ENCODE results near the gene PCID2.

Gene PCID2

DNA sequence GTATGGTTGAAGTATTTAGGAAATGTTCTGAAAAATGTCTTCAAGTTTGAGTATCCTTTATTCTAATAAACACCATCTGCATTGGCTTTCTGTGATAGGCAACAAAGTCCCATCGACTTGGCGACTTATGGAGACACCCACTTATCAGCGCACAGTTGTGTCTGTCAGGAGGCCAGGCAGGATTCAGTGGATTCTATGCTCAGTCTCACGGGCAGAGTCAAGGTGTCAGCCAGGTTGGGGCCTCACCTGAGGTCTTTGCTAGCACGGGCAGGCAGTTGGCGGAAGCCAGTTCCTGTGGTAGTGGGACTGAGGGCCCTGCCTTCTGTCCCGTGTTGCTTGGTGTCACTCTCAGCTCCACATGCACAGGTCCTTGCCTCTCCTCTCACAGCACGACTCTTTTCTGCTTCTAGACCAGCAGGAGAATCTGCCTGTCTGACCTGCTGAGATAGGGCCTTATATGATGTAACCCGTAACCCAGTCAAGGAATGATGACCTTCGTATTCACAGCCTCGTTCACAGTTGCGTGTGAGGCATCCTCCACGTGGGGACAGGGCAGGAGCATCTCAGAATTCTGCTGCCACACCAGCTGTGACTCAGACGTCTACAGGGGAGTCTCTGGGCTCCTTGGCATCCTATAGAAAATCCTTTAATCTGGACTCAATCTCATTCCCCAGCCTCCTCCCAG is 10.9 kb upstream of the PCID2 start:
- DNase-seq: no peak

DNA sequence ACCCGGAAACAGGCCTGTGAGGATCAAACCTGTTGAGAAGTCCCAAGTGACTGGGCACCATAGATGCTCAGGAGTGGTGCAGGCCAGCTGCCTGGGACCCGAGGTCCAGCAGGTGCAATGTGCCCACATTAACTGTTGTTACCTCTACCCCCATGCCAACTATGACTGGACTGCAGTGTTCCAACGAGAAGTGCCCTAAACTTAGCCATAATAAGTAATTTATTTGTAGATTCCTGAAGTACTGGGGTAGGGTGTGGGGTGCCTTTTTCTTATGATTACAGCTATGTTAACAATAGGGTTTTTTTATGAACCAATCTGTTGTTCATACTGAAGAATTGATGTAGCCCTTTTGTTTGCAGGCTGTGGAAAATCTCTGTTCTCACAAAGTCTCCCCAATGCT is 10.1 kb upstream of the PCID2 start:
- no peak for DNase-seq

DNA sequence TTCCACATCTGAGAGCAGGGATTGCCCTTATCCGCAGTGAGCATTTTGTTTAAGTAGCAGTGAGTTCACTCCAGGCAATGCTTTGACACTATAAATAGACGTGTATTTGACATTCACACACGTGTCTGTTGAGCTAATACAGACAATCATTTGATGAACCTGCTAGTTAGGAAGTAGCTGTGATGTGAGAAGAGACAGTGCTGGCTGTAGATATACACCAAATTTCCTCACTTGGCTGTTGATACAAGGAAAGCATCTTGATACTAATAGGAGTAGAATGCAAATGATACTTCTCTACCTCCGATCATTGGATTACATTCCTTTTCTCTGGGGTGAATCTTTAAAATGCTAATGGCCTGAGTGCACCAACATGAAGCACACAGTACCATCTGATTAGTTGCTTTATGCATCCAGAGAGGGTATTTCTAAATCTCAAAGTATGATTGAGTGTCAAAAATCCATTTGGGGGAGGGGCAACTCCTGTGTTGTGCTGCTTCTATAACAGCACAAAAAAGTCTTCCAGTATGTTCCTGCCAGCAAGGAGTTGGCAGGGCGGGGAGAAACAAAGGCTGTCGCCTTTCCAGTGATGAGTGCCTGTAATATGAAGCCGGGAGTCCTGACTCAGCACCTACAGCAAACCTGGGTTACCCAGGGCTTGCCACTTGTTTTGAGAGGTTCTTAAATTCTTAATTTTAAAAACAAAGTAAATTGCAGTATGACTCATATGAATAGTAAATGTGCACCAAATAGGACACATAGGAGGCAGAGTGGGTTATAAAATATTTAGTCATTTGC is 8.0 kb upstream of the PCID2 start:
- peak in 14 of 51 donors; percentile 3 to 38 (median 20) for DNase-seq

DNA sequence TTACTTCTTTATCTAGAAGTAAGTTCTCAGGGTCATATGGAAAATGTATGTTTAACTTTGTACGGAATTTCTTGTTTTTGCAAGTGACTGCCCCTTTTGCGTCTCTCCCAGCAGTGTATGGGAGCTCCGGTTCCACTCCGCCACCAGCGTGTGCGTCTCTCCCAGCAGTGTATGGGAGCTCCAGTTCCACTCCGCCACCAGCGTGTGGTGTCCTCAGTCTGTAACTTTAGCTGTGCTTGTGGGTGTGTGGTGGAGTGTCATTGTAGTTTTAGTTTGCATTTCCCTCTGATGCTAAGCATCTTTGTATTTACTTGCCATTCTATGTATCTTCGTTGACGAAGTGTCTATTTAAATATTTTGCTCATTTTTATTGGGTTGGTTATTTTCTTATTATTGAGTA is 3.3 kb upstream of the PCID2 start:
- no peak for DNase-seq

DNA sequence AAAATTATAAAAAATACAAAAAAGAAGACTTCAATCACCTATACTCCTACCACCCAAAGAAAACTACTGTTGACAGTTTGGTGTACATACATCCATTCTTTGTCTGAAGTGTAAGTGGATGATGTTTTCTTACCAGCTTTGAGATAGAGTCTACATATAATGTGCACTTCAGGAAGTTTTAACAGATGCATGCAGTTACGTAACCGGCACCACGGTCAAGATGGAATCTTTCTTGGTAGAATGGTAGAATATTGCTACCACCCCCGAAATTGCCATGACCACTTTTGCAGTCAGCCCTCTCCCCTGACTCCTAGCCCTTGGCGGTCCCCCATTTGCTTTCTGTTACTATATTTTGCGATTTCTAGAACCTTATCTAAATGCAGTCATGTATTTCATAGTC is 2.4 kb upstream of the PCID2 start:
- no peak for DNase-seq

DNA sequence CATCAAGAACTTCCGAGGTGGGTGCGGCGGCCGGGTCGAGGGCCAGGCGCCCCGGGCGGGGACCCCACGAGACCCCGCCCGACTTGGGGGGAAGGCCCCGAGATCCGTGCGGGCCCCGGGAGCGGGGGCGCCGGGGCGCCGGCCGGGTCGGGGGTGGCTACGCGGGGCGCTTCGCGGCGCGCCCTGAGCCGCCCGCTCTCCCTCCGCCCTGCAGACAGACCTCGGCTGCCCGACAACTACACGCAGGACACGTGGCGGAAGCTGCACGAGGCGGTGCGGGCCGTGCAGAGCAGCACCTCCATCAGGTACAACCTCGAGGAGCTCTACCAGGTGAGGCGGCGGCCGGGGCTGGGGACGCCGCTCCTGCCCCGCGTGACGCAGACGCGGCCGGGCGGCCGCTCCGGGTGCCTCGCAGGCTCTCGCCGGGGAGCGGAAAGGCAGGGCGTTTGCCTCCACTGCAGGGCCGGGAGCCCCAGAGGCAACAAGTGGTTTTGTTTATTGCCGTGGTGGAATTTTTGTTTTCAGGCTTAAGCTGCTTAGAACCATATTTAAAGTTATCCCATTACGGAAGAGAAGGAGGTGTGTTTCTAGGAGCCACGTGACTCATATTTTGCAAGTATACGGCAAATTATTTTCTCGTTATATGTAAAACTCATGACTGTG is 1.4 kb upstream of the PCID2 start:
- peak in 28 of 51 donors; percentile 7 to 55 (median 29) for DNase-seq

DNA sequence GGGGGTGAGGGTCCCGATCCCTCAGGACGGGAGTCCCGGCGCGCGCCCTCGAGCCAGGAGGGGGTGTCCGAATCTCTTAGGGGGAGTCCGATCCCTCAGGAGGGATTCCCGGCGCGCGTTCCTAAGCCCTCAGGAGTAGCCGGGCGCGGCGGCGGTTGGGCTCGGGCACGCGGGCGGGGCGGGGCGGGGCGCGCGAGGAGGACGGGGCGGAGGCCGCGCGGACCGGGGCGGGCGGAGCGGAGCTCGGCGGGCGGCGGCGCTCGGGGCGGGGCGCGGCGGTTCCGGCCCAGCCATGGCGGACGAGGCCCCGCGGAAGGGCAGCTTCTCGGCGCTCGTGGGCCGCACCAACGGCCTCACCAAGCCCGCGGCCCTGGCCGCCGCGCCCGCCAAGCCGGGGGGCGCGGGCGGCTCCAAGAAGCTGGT is 878 bp upstream of the PCID2 start, which contains the start of gene CUL4A:
TSS of gene CUL4A (plus strand) at position 278 of the 423 bp plus-strand sequence. CDS start at position 293, 15 bp downstream.
- DNase-seq: peak in 46 of 51 donors; percentile 12 to 86 (median 66)

DNA sequence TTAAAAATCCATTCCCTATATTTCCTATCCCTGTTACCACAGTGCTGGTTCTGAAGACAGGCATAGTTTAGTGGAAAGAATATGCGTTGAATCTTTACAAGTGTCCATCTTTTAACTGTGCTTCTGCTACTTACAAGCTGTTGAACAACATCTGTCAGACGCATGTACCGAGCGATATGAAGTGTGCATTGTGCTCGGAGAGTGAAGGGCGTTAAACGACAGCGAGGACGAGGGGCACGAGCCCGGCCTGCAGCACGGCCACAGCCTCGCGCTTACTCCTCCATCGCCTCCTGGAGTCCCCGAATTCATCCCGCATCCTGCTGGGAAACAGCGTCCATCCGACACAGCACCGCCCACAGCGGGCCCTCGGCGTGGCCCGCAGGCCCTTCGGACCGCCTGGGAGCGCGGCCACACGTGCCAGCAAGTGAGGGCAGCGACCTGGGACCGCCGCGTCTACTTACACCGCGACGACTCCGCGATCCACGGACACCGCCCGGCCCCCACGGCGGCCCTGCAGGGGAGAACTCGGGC is 514 bp downstream of the PCID2 start:
- DNase-seq: peak in 6 of 51 donors; percentile 43 to 51 (median 48)

DNA sequence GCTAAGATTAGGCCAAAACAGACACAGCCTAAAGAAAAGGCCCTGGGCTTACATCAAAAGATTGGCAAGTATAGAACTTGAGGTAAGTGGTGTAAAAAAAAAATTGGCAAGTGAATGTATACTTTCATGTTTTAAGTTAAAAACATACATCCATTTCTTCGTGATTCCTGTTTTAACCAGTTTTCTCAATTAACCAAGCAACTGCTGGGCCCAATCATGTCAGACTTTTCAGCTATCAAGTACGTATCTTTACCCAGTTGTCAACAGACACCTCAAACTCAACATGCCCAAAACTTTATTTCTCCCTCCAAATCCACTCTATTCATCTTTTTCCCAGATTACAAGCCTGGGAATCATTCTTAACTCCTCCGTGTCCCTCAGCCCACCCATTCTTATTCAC is 1.0 kb downstream of the PCID2 start:
- DNase-seq: no peak

DNA sequence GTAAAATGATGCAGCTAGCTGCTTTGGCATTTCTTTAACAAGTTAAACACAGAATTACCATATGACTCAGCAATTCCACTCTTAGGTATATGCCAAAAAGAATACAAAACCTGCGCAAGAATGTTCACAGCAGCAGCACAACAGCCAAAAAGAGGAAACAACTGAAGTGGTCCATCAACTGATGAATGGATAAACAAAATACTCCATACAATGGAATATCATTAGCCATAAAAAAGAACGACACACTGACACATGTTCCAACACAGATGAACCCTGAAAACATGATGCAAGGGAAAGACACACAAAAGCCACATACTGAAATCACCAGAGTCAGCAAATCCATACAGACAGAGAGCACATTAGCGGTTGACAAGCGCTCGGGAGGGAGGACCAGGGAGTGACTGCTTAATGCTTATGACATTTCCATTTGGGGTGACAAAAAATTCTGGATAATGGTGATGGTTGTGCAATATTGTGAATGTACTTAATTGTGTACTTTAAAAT is 3.0 kb downstream of the PCID2 start:
- DNase-seq: no peak

DNA sequence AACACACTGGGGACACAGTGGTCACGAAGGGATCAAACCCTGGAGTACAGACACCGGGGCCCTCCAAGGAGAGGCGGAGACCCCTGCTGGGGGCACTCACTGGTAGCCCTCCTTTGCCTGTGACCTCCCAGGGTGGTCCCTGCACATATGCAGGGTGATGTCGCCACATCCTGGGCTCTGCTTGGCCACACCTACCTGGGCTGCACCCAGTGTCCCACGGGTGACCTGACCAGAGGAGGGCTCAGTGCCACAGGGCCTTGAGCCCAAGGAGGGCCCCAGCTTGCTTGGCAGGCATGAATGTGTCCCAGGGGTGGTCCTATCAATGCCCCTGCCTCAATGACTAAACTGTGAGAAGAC is 4.1 kb downstream of the PCID2 start:
- no peak for DNase-seq

DNA sequence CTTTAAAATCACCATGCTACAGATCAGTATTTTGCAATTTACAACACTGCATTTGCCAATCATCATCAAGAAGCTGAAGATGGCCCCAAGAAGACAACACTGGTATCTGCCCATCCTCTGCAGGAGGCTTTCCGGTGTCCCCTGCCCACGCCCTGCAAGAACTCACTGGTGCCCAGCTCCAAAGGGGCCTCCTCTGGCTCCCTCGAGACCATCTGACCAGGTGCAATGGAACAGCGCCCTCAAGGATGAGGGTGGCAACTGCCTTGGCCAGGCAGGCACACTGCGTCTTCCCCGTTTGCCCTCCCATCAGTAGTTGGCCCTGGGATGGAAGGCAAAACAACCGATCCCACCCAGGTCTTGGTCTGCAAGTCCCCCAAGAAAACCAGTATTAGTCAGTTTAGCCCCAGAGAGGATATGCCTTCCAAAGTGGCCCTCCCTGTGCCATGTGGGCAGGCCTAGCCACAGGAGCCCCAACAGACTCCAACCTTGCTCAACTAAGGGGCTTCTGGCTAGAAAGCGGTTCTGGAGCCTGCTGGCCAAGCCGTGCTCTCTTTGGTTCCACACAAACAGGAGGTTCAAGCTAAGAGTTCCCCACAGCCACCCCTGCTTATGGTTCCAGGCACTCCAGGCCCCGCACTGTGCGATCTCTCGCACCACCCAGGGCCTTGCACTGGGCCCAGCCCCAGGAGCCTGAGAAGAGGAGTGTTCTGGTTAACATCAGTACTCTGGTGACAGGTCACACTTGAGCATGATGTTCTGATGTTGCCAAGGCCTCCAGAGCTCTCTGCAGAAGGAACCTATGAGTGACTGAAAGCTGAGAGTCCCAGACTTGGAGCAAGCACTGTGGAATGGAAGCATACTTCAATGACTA is 4.7 kb downstream of the PCID2 start:
- DNase-seq: no peak

DNA sequence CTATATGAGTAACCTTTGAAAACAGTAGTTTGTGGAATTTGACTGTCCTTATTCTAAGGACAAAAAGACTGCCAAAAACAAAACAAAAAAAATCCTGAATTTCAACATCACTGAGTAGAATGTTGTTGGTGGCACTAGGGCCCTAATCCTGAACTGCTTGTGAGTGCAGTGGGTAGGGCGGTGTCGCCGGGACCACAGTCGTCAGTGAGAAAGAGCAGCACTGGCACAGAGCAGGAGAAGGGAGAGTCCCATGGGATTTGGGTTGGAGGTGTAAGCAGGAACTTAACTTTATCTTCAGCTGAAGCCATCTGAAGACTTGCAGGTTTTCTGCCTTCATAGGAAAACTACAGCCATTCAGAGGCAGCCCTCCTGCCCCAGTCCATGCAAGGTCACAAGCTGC is 5.6 kb downstream of the PCID2 start:
- no peak for DNase-seq

DNA sequence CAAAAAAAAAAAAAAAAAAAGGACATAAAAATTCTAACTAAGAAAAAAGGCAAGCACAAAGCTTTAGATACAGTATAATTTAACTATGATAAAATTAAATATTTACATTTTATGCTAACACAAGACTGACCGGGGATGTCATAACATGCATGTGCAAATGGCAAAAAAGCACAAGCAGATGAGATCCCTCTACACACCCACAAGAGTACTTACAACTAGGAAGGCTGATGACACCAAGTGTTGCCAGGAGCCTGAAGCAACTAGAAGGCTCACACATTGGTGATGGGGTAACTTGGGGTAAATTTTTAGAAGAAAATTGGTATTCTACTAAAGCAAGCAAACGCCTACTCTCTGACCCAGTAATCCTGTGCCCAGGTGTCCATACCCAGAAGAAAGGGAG is 6.7 kb downstream of the PCID2 start:
- no peak for DNase-seq

DNA sequence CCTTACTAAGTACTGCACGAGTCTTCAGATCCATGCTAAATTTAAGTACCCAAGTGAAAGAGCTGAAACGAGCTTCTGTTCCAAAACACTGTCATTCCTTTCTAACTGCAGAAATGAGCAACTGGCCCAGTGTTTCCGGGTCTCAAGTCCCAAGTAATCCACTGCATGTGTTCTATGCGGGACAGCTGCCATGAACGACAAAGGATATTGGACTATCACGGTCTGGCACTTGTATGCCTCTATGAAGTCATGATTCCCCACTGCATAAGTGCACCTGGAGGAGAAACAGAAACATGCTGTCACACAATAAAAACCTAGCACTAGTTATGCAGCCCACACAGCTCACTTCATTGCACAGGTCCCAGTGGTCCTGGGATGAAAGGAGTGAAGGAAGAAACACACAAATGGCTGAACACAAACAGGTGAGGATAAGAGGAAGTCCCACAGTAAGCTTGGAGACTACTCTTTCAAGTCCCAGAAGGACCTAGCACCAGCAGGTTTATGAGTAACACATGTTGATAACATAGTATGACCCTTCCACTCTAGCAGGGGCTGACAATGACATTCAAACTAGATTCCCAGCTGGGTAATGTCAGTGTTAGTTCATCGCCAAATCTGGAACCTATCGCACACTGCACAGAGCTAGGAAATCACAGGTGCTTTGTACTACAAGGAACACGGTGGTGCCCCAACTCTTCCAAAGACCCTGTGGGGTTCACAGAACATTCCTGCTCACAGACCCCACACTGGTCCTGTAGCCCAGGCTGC is 11.3 kb downstream of the PCID2 start:
- no peak for DNase-seq

DNA sequence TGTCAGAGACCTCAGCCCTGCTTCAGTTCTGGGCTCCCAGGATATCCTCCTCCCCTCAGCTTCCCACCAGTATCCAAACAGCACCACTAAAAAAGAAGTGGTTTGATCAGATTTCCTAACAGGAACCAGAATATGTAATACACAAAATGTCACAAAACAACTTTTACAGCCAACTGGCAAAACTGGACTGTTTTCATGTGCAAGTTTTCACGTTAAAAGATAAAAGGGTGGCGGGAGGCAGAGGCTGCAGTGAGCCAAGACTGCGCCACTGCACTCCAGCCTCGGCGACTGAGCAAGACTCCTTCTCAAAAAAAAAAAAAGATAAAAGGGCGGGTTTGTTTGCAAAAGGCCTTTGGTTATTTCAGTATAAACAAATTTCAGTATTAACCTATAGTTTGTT is 13.1 kb downstream of the PCID2 start:
- no peak for DNase-seq

DNA sequence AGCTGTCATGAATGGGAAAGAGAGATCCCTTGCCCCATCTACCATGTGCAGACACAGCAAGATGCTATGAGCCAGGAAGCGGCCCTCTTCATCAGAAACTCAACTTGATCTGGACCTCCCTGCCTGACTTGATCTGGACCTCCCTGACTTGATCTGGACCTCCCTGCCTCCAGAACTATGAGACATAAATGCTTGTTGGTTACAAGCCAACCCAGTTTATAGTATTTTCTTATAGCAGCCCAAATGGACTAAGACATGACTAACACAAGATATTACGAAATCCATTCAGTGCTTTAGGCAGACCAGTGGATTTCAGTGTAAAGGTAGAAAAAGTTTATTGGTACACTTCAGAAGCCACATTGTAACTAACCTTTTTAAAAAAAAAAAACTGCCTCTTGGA is 15.6 kb downstream of the PCID2 start:
- no peak for DNase-seq

DNA sequence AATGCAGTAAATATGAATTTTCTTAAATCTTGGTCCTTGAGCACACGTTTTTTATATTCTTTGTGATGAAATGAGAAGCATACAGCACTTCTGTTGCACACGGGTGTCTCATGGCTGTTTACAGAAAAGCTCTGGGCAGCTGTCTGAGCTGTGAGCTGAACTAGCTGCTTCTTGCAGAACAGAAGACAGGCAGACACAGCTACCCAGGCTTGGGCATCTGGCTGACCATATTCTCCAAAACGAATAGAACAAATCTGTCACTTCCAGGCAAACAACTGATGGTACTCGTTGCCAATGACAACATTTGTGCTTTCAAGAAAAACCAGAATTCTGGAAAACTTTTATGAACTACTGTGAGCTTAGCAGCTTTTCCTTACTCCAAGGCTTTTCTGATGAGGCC is 16.2 kb downstream of the PCID2 start:
- no peak for DNase-seq

DNA sequence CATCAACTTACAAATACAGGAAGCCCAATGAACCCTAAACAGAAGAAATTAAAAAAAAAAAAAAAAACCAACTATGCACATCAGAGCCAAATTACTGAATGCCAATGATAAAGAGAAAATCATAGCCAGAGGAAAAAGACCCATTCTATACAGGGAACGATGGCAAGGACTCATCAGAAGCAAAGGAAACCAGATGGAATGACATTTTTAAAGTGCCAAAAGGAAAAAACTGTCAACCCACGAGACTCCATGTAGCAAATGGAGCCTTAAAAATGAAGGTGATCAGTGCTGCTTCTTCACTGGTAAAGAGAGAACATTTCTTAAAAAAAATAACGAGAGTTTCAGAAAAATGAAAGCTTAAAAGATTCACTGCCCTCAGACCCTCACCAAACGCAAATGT is 18.3 kb downstream of the PCID2 start:
- DNase-seq: no peak
